Right lobe of liver (tissue), 4 donors: ENCODE results near the gene RAP1A.

Source experiments
- POLR2A ChIP-seq: fragments of 450-650 bp; IDR thresholded peaks from one replicate; pipeline ENCODE4 v1.6.1; 2017; ENCODE audit warnings: antibody characterized with exemption, mild to moderate bottlenecking
- TF ChIP-seq, protein P1 (sequence below), 4 donors: fragments of 200-600 bp in 3 of 4; fragments of 450-650 bp in 1 of 4; IDR thresholded peaks; one replicate each; pipeline versions ENCODE4 v1.5.1 to v1.8.0; 2016 to 2022; ENCODE audit warnings: antibody characterized with exemption in 4 of 4, mild to moderate bottlenecking in 2 of 4
- donor health status: DM: no; HTN: no; CAD: no.
- donor health status: DM: no; HTN: no; CAD: no.
- donor health status: DM: no; HTN: yes; CAD: no.

DNA sequence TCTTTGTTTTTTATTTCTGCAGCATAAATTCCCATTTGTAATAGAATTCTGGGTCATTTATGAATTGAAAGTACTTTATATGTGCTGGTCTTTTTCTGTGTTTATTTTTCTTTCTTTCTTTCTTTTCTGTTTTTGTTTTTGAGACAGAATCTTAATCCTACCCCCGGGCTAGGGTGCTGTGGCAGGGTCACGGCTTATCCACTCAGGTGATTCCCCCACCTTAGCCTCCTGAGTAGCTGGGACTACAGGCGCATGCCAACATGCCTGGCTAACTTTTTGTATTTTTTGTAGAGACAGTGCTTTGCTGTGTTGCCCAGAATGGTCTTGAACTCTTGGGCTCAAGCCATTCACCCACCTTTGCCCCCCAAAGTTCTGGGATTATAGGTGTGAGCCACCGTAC is 18.7 kb downstream of the RAP1A start:
- TF ChIP-seq, protein P1, sequence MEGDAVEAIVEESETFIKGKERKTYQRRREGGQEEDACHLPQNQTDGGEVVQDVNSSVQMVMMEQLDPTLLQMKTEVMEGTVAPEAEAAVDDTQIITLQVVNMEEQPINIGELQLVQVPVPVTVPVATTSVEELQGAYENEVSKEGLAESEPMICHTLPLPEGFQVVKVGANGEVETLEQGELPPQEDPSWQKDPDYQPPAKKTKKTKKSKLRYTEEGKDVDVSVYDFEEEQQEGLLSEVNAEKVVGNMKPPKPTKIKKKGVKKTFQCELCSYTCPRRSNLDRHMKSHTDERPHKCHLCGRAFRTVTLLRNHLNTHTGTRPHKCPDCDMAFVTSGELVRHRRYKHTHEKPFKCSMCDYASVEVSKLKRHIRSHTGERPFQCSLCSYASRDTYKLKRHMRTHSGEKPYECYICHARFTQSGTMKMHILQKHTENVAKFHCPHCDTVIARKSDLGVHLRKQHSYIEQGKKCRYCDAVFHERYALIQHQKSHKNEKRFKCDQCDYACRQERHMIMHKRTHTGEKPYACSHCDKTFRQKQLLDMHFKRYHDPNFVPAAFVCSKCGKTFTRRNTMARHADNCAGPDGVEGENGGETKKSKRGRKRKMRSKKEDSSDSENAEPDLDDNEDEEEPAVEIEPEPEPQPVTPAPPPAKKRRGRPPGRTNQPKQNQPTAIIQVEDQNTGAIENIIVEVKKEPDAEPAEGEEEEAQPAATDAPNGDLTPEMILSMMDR (IDR thresholded peaks at IDR 0.05): no peak
- TF ChIP-seq POLR2A: no peak
